Progenitor cell of endocrine pancreas (in vitro differentiated cells): ENCODE data around the gene NEDD9. TPM values are rescaled to one million over a fixed set of nuclear protein-coding genes. Genes with fewer than 3 reads are reported as not detected.

Experiments used
- DNase-seq: peaks from one replicate; pipeline ENCODE4 v3.0.0; 2021; ENCODE audit warnings: low spot score; ENCODE audit not compliant: unreplicated experiment
- H3K27ac Mint-ChIP-seq: 2 replicates; pipeline ENCODE4 v1.8.0; 2021; ENCODE audit warnings: mild to moderate bottlenecking, moderate library complexity, mixed read lengths
- H3K27me3 Mint-ChIP-seq: 2 replicates; pipeline ENCODE4 v1.8.0; 2021; ENCODE audit warnings: mixed read lengths
- H3K36me3 Mint-ChIP-seq: 2 replicates; pipeline ENCODE4 v1.8.0; 2022; ENCODE audit warnings: mixed read lengths; ENCODE audit not compliant: insufficient read depth
- H3K4me1 Mint-ChIP-seq: 2 replicates; pipeline ENCODE4 v1.8.0; 2021; ENCODE audit warnings: low read depth, mixed read lengths
- H3K4me3 Mint-ChIP-seq: 2 replicates; pipeline ENCODE4 v1.8.0; 2021; ENCODE audit warnings: low read depth, mild to moderate bottlenecking, moderate library complexity, mixed read lengths
- H3K9me3 Mint-ChIP-seq: 2 replicates; pipeline ENCODE4 v1.8.0; 2021; ENCODE audit warnings: low read depth, mixed read lengths
- CTCF ChIP-seq: fragments of 200-600 bp; sonication (generic); IDR thresholded peaks from one replicate; pipeline ENCODE4 v1.5.0; 2021; ENCODE audit warnings: antibody characterized with exemption, mild to moderate bottlenecking; ENCODE audit not compliant: unreplicated experiment
- long read RNA-seq: library from polyadenylated mRNA; unstranded; transcript quantifications from one replicate; pipeline ENCODE4 v2.0.0, GENCODE V29; 2020
- total RNA-seq: library from RNA; stranded (reverse); gene quantifications from 2 replicates; pipeline ENCODE4 v1.2.1, GENCODE V29; 2021

Gene NEDD9
- total RNA-seq = 13.6 and 14.1 TPM in 2 replicates
- long read RNA-seq, full-length matches to known transcripts = 27 of 48 reads
- long read RNA-seq, partial matches to known transcripts = 17 of 48 reads
- long read RNA-seq, other reads (novel, unspliced or antisense) = 4 of 48 reads

GRCh38 chr6:11232193-11232769, at the start of gene NEDD9:
NEDD9 (minus strand) TSS chr6:11232668; CDS start chr6:11232515, 153 bp downstream.
- DNase-seq = peak; percentile 77
- peaks cover 67% of the 10 kb centered on the region for H3K4me1 Mint-ChIP-seq
- H3K27me3 Mint-ChIP-seq = no peaks in the 10 kb centered on the region
- peaks cover 3% of the 10 kb centered on the region for H3K9me3 Mint-ChIP-seq
- TF ChIP-seq CTCF = no peak
- peak within 1 kb of the TSS; percentile 83 for H3K4me3 Mint-ChIP-seq
- H3K27ac Mint-ChIP-seq = peak within 1 kb of the TSS; percentile 99
- H3K36me3 Mint-ChIP-seq = peaks cover 1% of the 10 kb centered on the region

GRCh38 chr6:11282245-11282644, 49.8 kb upstream of the NEDD9 start:
- Mint-ChIP-seq H3K4me3 (no peak overlapping the region), H3K36me3 (no peaks in the 10 kb centered on the region), H3K9me3 (no peaks in the 10 kb centered on the region), H3K27ac (no peak overlapping the region), H3K27me3 (no peaks in the 10 kb centered on the region), H3K4me1 (peaks cover 25% of the 10 kb centered on the region)
- no peak for DNase-seq
- no peak for TF ChIP-seq CTCF

- no peak for DNase-seq
- no peaks in the 10 kb centered on the region for H3K9me3 Mint-ChIP-seq
- H3K36me3 Mint-ChIP-seq = no peaks in the 10 kb centered on the region
- no peak overlapping the region for H3K4me3 Mint-ChIP-seq
- no peak for TF ChIP-seq CTCF
- peaks cover 42% of the 10 kb centered on the region for H3K4me1 Mint-ChIP-seq
- H3K27ac Mint-ChIP-seq = no peak overlapping the region
- no peaks in the 10 kb centered on the region for H3K27me3 Mint-ChIP-seq
Observed at GRCh38 chr6:11280394-11280793, 47.9 kb upstream of the NEDD9 start.

- Mint-ChIP-seq H3K4me3 (no peak overlapping the region), H3K27me3 (no peaks in the 10 kb centered on the region), H3K36me3 (no peaks in the 10 kb centered on the region), H3K4me1 (peaks cover 50% of the 10 kb centered on the region), H3K27ac (no peak overlapping the region), H3K9me3 (no peaks in the 10 kb centered on the region)
- DNase-seq = no peak
- no peak for TF ChIP-seq CTCF
Observed at GRCh38 chr6:11279284-11279689, 46.8 kb upstream of the NEDD9 start.

- Mint-ChIP-seq H3K4me1 (peaks cover 56% of the 10 kb centered on the region), H3K27me3 (no peaks in the 10 kb centered on the region), H3K36me3 (no peaks in the 10 kb centered on the region), H3K4me3 (peak overlapping the region; percentile 5), H3K27ac (peak overlapping the region; percentile 89), H3K9me3 (no peaks in the 10 kb centered on the region)
- TF ChIP-seq CTCF = no peak
- DNase-seq = no peak
Observed at GRCh38 chr6:11278207-11278559, 45.7 kb upstream of the NEDD9 start.
